Measurements from ENCODE around the gene FOXC2.
A peak's percentile ranks its signal among the peaks of the same experiment; 100 is the strongest.
"Not testable (repeated sequence)": the region's sequence is repeated elsewhere in the genome, so short reads cannot be mapped to it uniquely, and the experiment has no call there.

Gene FOXC2

DNA sequence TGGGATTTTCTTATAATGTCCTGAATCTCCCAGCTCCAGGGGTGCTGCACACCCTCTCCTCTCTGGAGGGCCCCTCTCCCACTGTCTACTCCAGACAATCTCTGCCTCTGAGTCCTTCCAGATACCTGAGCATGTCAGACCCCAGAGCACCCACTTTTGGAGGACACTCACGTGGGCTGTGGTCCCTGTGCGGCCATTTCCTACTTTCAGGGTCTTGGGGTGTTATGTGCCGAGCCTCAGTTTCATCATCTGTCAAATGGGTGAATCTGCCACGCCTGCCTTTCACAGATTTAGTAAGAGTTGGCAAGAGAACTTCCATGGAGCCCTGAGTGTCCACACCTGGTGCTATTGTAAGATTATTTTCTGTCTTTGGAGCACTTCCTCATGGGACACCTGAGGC is 8.0 kb downstream of the FOXC2 start:
- no peak for DNase-seq

GRCh38 chr16:86575095-86575685 is 8.6 kb downstream of the FOXC2 start:
- no peak for DNase-seq

- DNase-seq: peak; percentile 83
Measured at GRCh38 chr16:86575754-86576557, 9.3 kb downstream of the FOXC2 start.

DNA sequence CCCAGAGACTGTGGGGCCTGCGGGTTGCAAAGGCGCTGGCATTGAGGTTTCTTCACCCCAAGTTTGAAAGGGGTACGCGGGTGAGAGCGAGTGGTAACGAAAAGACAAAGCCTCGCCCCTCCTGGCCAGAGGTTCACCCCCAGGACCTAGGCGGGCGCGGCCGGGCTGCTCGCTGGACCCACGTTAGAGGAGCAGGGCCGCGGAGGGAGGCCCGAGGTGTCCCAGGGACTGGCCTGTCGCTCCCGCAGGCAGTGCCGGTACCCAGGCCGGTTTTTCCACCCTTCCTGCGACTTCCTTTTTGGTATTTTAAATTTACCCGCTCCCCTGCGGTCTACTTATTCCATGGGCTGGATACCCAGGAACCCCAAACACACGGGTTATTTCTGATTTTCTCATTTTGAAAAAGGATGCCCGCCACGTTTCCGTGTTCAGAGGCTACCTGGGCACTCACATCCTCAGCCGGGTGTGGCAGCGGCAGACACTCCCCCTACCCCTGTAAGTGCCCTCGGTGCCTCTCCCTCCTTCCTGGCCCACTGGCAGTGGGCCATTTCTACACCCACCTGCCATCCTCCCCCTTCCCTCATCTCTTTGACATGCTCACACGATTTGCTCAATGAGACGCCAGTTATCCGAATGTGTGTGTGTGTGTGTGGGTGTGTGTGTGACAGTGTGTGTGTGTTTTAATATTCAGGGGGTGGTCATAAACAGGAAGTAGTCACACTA is 10.1 kb downstream of the FOXC2 start:
- DNase-seq: peak; percentile 37

- DNase-seq: peak; percentile 40
Measured at GRCh38 chr16:86577314-86577971, 10.8 kb downstream of the FOXC2 start.

GRCh38 chr16:86578061-86578599 is 11.5 kb downstream of the FOXC2 start, which contains the start of gene FOXL1:
Gene FOXL1 (plus strand): TSS chr16:86578549. CDS start chr16:86578724, 175 bp downstream.
- DNase-seq: peak; percentile 51

DNA sequence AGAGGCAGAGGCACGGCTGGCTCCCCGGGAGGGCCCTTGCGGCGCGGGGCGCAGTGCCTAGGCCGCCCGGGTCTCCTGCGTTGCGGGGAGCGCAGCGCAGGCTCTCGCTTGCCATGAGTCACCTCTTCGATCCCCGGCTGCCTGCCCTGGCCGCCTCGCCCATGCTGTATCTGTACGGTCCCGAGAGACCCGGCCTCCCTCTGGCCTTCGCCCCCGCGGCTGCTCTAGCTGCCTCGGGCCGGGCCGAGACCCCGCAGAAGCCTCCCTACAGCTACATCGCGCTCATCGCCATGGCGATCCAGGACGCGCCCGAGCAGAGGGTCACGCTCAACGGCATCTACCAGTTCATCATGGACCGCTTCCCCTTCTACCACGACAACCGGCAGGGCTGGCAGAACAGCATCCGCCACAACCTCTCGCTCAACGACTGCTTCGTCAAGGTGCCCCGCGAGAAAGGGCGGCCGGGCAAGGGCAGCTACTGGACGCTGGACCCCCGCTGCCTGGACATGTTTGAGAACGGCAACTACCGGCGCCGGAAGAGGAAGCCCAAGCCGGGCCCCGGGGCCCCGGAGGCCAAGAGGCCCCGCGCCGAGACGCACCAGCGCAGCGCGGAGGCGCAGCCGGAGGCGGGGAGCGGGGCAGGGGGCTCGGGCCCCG is 12.1 kb downstream of the FOXC2 start:
- peak; percentile 48 for DNase-seq

DNA sequence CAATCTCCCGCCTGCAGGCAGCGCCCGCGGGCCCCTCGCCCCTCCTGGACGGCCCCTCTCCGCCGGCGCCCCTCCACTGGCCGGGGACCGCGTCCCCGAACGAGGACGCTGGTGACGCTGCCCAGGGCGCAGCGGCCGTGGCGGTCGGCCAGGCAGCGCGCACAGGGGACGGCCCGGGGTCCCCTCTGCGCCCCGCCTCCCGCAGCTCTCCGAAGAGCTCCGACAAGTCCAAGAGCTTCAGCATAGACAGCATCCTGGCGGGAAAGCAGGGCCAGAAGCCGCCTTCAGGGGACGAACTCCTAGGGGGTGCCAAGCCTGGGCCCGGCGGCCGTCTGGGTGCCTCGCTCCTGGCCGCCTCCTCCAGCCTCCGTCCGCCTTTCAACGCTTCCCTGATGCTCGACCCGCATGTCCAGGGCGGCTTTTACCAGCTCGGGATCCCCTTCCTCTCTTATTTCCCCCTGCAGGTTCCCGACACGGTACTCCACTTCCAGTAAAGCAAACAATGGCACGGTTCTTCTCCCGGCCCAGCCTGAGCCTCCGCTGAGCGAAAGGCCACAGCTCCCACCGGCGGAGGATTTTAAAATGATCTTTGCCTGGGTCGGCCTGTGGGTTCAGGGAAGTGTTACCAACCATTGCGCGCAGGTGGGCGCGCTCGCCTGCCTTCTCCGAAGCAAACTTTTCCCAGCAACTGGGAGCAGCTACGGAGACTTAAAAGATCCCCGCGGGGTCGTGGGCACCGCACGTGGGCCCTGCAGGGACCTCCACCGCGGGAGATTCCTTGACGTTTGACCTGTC is 12.8 kb downstream of the FOXC2 start:
- DNase-seq: peak; percentile 26

DNA sequence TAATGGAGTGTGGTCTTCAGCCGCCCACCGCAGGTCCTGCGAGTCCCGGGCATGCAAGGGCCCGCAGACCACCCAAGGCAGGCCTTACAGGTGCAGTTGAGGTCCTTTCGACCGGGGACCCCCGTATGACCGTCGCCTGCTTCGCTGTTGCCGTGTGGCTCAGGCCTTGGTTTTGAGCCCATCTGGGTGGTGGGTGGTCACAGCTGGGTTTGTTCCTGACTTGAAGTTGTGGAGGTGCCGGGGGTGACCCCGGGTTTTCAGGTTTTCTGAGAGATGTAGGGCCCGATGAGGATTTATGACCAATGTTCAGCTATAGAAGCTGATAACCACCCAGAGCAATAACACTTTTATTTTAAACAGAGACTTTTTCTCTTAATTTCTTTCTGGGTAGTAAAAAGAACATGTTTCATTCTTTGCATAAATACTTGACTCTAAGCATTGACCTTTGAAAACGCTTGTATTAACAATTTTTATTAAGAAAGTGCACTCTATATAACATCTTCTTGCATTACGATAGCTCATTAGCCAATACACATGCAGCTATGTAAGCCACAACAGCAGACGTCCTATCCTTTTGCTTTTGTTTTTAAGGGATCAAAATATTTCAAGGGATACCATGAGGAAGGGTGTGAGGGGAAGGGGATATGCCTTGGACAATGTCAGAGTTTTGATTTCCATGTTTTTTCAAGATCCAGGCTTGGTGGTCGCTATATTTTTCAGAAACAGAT is 13.6 kb downstream of the FOXC2 start:
- DNase-seq: peak; percentile 41

DNA sequence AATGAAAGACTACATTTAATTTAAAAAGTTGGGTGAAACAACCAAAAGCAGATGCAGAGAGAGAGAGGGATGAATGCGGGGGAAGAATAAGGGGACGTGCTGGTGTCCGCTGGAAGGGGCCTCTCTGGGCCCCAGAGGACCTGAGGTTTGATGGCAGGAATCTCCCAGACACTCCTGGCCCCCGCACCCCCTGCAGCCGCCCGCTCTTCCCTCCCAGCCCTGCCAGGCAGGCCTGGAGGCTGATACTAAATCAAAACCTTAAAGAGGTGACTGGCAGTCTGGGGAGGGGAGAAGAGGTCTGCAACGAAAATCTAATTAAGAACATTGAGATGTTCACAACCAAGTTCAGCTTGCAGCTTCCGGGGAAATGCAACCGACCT is 14.2 kb downstream of the FOXC2 start:
- peak; percentile 5 for DNase-seq

DNA sequence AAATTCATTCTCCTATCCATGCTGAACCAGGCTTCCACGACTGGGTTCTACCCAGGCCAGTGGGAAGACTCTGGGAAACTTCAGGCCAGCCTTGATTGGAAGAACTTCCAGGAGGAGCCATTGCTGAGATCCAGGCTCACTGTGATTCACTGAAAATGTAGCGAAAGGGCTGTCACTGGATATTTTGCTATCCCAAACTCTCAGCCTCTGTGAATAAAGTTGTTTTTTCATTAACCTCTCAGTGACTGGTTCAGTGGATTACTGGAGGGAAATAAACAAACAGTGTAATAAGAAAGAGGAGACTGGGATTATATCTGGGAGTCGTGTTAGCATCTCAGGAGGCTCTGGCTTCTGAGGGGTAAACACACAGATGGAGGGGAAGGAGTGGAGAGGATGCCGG is 14.8 kb downstream of the FOXC2 start:
- DNase-seq: peak; percentile 10

DNA sequence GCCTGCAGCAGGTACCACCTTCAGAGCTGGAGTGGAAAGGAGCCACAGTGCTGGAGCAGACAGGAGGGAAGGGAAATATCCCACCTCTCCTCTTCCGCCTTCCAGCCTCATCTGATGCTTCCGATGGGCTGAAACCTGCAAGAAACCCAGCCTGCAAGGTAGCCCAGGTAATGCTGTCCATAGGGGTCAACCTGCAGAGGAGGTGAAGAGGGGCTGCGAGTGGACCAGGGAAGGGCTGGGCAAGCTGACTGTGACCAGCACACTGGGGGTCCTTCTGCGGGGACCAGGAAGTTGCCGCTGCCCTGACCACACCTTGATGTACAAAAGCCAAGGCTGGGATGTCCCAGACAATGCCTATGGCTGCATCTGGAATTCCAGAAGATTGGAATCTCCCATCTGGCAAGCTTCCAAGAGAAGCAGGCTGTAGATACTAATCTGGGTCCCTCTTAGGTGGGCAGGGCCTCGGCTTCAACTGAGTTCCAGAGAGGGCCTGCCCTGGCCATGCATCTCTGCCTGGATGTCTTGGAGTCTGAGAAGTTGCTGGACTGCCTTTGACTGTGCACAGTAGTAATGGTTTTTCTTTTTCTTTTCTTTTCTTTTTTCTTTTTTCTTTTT is 17.5 kb downstream of the FOXC2 start:
- DNase-seq: peak; percentile 17

GRCh38 chr16:86584726-86585721 is 18.4 kb downstream of the FOXC2 start:
- DNase-seq: peak; percentile 41

DNA sequence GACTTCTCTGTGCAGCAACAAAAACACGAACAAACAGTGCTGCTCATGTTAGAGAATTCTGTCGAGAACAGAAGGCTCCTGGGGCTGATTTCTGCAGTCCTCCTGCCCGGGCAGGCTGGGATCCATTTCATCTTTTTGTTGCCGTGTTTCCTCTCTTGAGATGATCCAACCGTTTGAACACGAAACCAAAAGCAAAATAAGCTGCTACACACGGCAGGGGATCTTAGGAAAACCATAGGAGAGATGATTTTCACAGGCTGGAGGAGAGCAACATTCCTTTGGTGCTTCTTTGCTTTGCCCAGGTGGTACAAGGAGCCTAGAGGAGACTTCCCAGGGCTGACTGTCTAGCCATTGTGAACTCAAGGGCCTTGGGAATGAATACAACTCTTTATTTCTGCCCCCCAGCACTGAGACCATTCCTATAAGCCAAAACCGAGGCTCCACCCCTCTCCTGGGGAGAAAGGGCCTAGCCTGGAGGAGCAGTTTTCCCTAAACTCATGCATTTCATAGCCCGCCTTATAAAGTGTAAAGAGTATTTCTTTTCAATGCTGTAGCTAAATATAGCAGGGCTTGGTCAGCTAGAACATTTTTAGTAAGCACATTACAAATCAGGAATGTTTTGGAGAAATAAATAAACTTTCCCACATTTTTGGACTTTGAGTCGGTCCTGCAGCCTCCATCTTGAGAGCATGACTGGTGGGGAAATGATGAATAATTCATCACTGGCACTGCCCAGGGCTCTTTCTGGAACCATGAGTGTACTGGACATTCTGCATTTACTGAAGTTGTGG is 19.4 kb downstream of the FOXC2 start:
- DNase-seq: peak; percentile 35

- DNase-seq: peak; percentile 2
Measured at GRCh38 chr16:86587487-86587886, 20.9 kb downstream of the FOXC2 start.

- not testable (repeated sequence) for DNase-seq
Measured at GRCh38 chr16:86587955-86588354, 21.3 kb downstream of the FOXC2 start.

DNA sequence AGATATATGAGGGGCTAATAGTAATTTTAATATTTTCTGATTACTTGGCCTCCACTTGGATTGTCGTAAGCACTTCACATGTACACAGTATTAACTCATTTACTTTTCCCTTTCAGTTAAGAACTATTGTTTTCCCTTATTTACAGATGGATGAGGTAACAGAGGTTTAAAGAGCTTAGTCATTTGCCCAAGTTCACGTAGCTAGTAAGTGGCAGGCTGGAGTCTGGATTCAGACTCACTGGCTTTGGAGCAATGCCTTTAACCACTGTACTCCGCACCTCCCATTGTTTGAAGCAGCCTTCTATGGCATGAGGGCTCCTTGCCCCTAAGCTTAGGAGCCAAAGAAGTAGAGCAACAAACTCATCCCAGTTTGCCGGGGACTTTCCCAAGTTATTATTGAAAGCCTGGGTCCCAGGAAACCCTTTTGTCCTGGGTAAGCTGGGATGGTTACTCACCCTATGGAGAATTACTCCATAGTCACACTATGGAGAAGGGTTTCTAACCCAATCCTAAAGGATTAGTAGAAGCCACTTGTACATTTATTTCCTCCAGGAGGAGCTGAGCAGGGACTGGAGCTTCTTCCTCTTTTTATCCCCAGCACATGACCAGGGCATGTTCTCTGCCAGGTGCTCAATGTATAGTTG is 24.0 kb downstream of the FOXC2 start:
- DNase-seq: peak; percentile 3

GRCh38 chr16:86591270-86591669 is 24.6 kb downstream of the FOXC2 start:
- DNase-seq: no peak

All from right forelimb (tissue), 1 donor.